GM18951 (cell line): ENCODE measurements around the gene PON1.

Source experiments
- POLR2A ChIP-seq: IDR thresholded peaks from 4 replicates; pipeline ENCODE4 v1.6.1; 2011; ENCODE audit warnings: mild to moderate bottlenecking; ENCODE audit not compliant: insufficient read length, insufficient read depth; ENCODE audit errors: extremely low read depth
- in situ Hi-C: fragments of 300-500 bp; cut with MboI; formaldehyde crosslinking; loops from one replicate; pipeline ENCODE4 v1.12.0; 2022; ENCODE audit warnings: low sequenced_read_pairs, mixed read lengths, inconsistent platforms; ENCODE audit not compliant: unreplicated experiment

Gene PON1

GRCh38 chr7:95327356-95327755, 3.0 kb upstream of the PON1 start:
- TF ChIP-seq POLR2A = no peak
- in situ Hi-C loops = no loop called here

- in situ Hi-C loops = no loop called here
- no peak for TF ChIP-seq POLR2A
Observed at GRCh38 chr7:95323410-95324129, 762 bp downstream of the PON1 start.

- in situ Hi-C loops = no loop called here
- no peak for TF ChIP-seq POLR2A
Observed at GRCh38 chr7:95322854-95323253, 1.5 kb downstream of the PON1 start.

- TF ChIP-seq POLR2A = no peak
Observed at GRCh38 chr7:95322396-95322795, 1.9 kb downstream of the PON1 start.

GRCh38 chr7:95321720-95322119, 2.6 kb downstream of the PON1 start:
- no peak for TF ChIP-seq POLR2A
- in situ Hi-C loops = no loop called here

More at GRCh38 chr7:95322396-95322795, 1.9 kb downstream of the PON1 start:
- in situ Hi-C loops = no loop called here

GRCh38 chr7:95320651-95321050, 3.7 kb downstream of the PON1 start:
- TF ChIP-seq POLR2A = no peak
- in situ Hi-C loops = no loop called here

GRCh38 chr7:95319570-95319969, 4.8 kb downstream of the PON1 start:
- TF ChIP-seq POLR2A = no peak
- in situ Hi-C loops = no loop called here

- TF ChIP-seq POLR2A = no peak
- in situ Hi-C loops = no loop called here
Observed at GRCh38 chr7:95318501-95319100, 5.7 kb downstream of the PON1 start.

- in situ Hi-C loops = no loop called here
- TF ChIP-seq POLR2A = no peak
Observed at GRCh38 chr7:95317966-95318365, 6.4 kb downstream of the PON1 start.

- TF ChIP-seq POLR2A = no peak
- in situ Hi-C loops = no loop called here
Observed at GRCh38 chr7:95317546-95317945, 6.8 kb downstream of the PON1 start.

GRCh38 chr7:95316588-95316987, 7.7 kb downstream of the PON1 start:
- in situ Hi-C loops = no loop called here
- no peak for TF ChIP-seq POLR2A

- no peak for TF ChIP-seq POLR2A
- in situ Hi-C loops = no loop called here
Observed at GRCh38 chr7:95312561-95312960, 11.8 kb downstream of the PON1 start.

GRCh38 chr7:95311389-95311788, 12.9 kb downstream of the PON1 start:
- no peak for TF ChIP-seq POLR2A
- in situ Hi-C loops = no loop called here

- in situ Hi-C loops = no loop called here
- no peak for TF ChIP-seq POLR2A
Observed at GRCh38 chr7:95309951-95310350, 14.4 kb downstream of the PON1 start.
